Fibroblast of the aortic adventitia (primary cell): ENCODE results near the gene CC2D2A. TPM values are rescaled to one million over a fixed set of nuclear protein-coding genes. Genes with fewer than 3 reads are reported as not detected.

Experiments
- DNase-seq: peaks from one replicate; pipeline ENCODE4 v3.0.0-alpha.2; 2010; ENCODE audit warnings: low read depth
- H3K4me3 ChIP-seq: 2 replicates; pipeline ENCODE4 v1.5.1; 2011; ENCODE audit warnings: low read depth, mild to moderate bottlenecking, control low read depth, low read length, moderate library complexity
- total RNA-seq: library from RNA; depleted of rRNA; stranded (reverse); fragments of >200 nt; gene quantifications from 2 replicates; pipeline ENCODE4 v1.2.3, GENCODE V29; 2012; ENCODE audit warnings: low replicate concordance
- TF ChIP-seq, protein P1 (sequence below): IDR thresholded peaks from 2 replicates; pipeline ENCODE4 v1.5.1; 2011; ENCODE audit warnings: mild to moderate bottlenecking, low read length, control low read depth, inconsistent platforms; ENCODE audit not compliant: insufficient read depth

CC2D2A gene
- total RNA-seq, 1 donor, result 52.9 TPM

DNA sequence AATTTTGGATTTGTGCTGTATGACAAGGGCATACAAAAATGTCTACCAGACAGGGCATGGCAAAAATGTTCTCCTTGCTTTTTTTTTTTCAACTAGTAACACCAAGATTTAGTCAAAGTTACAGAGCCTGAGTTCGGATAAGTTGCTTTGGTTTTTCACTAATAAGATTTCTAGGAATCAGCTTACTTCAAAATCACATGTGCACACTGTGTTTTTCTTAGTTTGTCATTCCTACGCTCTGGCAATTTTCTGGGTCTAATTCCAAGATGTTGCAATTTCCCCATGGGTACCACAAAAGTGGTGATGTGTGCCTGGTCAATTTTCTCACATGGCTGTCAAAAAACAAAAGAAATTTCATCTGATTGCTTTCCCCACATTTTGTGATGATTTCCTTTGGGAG, 35.6 kb upstream of the CC2D2A start:
- no peak overlapping the region for H3K4me3 ChIP-seq
- DNase-seq, result peak; percentile 41
- TF ChIP-seq, protein P1, sequence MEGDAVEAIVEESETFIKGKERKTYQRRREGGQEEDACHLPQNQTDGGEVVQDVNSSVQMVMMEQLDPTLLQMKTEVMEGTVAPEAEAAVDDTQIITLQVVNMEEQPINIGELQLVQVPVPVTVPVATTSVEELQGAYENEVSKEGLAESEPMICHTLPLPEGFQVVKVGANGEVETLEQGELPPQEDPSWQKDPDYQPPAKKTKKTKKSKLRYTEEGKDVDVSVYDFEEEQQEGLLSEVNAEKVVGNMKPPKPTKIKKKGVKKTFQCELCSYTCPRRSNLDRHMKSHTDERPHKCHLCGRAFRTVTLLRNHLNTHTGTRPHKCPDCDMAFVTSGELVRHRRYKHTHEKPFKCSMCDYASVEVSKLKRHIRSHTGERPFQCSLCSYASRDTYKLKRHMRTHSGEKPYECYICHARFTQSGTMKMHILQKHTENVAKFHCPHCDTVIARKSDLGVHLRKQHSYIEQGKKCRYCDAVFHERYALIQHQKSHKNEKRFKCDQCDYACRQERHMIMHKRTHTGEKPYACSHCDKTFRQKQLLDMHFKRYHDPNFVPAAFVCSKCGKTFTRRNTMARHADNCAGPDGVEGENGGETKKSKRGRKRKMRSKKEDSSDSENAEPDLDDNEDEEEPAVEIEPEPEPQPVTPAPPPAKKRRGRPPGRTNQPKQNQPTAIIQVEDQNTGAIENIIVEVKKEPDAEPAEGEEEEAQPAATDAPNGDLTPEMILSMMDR, result no peak

DNA sequence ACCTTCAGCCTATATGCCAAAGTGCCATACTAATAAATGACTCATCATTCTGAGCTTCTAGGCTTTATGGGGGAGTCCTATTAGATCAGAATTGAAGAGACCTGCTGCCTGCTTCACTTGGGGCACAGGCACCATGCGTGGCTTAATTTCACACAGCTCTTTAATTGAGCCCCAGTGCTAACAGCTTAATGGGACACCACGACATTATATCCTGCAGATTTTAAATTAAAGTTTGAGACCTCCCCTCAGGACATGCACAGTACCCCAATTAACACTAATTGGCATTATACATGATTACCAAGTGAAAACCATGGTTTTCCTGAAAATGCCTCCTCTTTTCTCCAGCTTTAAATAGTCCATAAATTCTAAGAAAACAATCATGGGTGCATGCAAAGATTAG, 35.0 kb upstream of the CC2D2A start:
- TF ChIP-seq, protein P1, result no peak
- no peak for DNase-seq
- H3K4me3 ChIP-seq, result no peak overlapping the region

DNA sequence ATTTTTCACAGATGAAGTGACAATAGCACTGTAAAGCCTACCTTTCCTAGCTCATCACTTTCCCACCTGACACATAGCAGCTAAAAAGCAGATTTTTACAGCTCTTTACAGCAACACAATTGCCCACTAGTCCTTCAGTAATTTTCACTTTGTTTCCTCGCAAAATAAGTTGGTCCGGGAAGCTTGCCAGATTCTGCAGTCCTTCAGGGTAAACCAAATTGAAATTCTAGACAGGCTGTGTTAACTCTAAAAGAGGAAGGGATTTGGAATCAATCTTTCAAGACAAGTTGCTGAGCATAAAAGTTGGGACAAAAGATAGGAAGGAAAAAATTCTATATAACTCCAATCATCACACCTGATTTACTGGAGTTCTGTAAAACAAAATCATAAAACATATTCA, 33.2 kb upstream of the CC2D2A start:
- H3K4me3 ChIP-seq, result no peak overlapping the region
- DNase-seq, result peak; percentile 48
- TF ChIP-seq, protein P1, result no peak

DNA sequence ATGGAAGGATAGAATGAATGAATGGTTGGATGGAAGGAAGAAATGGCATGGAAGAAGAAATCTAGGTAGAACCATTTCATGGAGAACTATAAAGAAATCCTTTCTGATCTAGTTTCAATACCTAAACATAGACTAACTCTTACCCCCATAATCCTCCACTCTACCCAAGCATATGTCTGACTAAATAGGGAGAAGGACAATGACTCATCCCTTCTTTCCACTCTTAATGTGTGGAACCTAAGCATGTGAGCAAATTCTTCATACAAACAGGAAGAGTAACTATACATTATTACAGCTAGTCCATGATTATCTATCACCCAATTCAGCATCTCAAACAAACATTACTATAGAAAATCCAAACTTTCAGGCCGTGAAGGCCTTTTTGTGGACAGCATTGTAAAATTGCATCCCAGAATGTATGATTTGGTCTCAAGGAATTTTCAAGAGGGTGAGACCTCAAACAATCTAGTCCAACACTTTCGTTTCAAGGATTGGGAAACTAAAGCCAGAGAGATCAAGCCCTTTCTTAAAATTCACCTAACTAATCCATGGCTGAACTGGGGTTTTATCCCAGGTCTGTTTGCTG, 30.6 kb upstream of the CC2D2A start:
- TF ChIP-seq, protein P1, result no peak
- no peak for DNase-seq
- no peak overlapping the region for H3K4me3 ChIP-seq

DNA sequence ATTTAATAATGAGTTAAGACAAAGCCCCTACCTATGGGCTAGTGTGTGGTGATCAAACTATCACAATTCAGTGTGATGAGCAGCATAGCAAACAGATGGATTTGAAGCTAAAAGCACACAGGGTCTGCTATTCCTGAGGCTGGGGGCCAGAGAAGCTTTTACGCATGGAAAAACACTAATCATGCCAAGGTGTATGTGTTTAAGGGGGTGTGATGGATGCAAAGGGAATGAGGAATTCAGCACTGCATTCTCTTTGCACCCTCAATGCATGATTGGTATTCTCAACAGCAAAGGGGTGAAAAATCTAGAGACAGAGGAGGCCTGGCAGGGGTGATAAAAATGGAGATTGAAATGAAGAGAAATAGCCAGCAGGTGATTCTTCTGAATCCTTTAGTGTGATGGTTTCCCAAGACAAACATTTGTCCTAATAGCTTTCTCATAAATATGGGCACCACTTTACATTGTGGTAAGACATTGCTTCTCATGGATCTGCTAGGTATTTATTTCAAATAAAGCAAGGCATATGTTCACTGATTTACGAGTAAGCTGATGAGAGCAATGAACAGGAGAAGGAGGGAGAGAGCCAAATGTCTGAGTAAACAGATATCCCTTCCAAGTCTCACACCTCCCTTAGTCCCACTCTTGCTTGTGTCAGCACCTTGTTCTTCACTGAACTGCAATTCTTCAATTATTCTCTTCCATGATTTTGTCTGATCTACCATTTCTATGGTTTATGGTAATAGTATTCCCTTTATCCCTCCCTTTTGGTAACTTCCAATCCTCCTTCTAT, 26.1 kb upstream of the CC2D2A start:
- no peak overlapping the region for H3K4me3 ChIP-seq
- DNase-seq, result no peak
- TF ChIP-seq, protein P1, result no peak

DNA sequence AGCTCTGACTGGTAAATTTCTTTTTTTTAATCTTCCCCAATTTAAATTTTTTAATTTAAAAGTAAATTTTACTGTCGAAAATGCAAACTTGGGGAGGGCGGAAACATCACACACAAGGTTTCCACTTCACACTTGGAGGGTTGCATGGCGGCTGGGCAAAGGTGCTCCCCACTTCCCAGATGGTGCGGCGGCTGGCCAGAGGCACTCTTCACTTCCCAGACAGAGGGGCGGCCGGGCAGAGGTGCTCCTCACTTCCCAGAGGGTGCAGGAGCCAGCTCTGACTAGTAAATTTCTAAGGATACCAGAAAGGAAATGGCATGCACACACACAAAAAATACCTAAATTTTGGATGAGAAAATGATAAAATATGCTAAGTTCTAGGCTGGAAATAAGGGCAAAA, 25.4 kb upstream of the CC2D2A start:
- H3K4me3 ChIP-seq, result no peak overlapping the region
- TF ChIP-seq, protein P1, result no peak
- no peak for DNase-seq
